ENCODE measurements around the gene CLIC3.

GRCh38 chr9:137028263-137029057 lies 32.1 kb upstream of the CLIC3 start:
- TF ChIP-seq CTCF (IDR thresholded peaks at IDR 0.05) (no peak), EZH2 (IDR thresholded peaks at IDR 0.05; ENCODE audit: borderline replicate concordance, insufficient read depth, low read depth, low read length, poor library complexity, severe bottlenecking) (no peak)

All from B cell (primary cell).